CD4-positive, CD25-positive, alpha-beta regulatory T cell (primary cell): ENCODE data around the gene IFI27. TPM values are rescaled to one million over a fixed set of nuclear protein-coding genes. Genes with fewer than 3 reads are reported as not detected.

Experiments used
- ATAC-seq, 2 donors: fragments of 150-1000 bp; cut with Tn5 transposase; one replicate each; pipeline ENCODE4 v1.10.0; 2021; ENCODE audit warnings: low read depth in 2 of 2, moderate number of reproducible peaks in 2 of 2, moderate library complexity in 1 of 2
- DNase-seq, 3 donors: peaks; one replicate each; pipeline versions ENCODE4 v3.0.0 to v3.0.0-alpha.2; 2012 to 2022; ENCODE audit warnings: mixed read lengths in 1 of 3
- H3K27ac ChIP-seq: one replicate; pipeline ENCODE4 v1.7.0; 2013; ENCODE audit warnings: mild to moderate bottlenecking, low read length; ENCODE audit not compliant: insufficient read depth, poor library complexity, severe bottlenecking
- H3K27me3 ChIP-seq: one replicate; pipeline ENCODE4 v1.7.0; 2013; ENCODE audit warnings: low read length; ENCODE audit not compliant: control insufficient read depth, insufficient read depth
- H3K36me3 ChIP-seq: one replicate; pipeline ENCODE4 v1.7.0; 2013; ENCODE audit warnings: mild to moderate bottlenecking, low read length, moderate library complexity; ENCODE audit not compliant: control insufficient read depth, insufficient read depth
- H3K4me1 ChIP-seq: 2 replicates; pipeline ENCODE4 v1.7.0; 2013; ENCODE audit warnings: mild to moderate bottlenecking, low read length; ENCODE audit not compliant: insufficient read depth, control insufficient read depth, poor library complexity, severe bottlenecking
- H3K4me3 ChIP-seq: one replicate; pipeline ENCODE4 v1.7.0; 2013; ENCODE audit warnings: low read depth, mild to moderate bottlenecking, low read length, moderate library complexity
- H3K9me3 ChIP-seq, 2 experiments: 1 replicate in 1 of 2; 2 replicates in 1 of 2; pipeline ENCODE4 v1.7.0; 2013; ENCODE audit warnings: low read length in 2 of 2, mild to moderate bottlenecking in 1 of 2, moderate library complexity in 1 of 2; ENCODE audit not compliant: control insufficient read depth in 2 of 2
- H3K27ac Mint-ChIP-seq, 3 donors: one replicate each; pipeline ENCODE4 v1.8.0; 2020 to 2022; ENCODE audit warnings: mild to moderate bottlenecking in 3 of 3, mixed read lengths in 3 of 3, moderate library complexity in 2 of 3
- H3K27me3 Mint-ChIP-seq: one replicate; pipeline ENCODE4 v1.8.0; 2022; ENCODE audit warnings: mild to moderate bottlenecking, mixed read lengths
- H3K36me3 Mint-ChIP-seq: one replicate; pipeline ENCODE4 v1.8.0; 2020; ENCODE audit warnings: mixed read lengths
- H3K4me1 Mint-ChIP-seq, 4 donors: one replicate each; pipeline ENCODE4 v1.8.0; 2020 to 2022; ENCODE audit warnings: mixed read lengths in 4 of 4, mild to moderate bottlenecking in 1 of 4
- H3K4me3 Mint-ChIP-seq, 4 donors: one replicate each; pipeline ENCODE4 v1.8.0; 2020 to 2022; ENCODE audit warnings: mild to moderate bottlenecking in 4 of 4, mixed read lengths in 4 of 4, moderate library complexity in 3 of 4
- H3K9me3 Mint-ChIP-seq, 7 donors: one replicate each; pipeline ENCODE4 v1.8.0; 2020 to 2022; ENCODE audit warnings: mixed read lengths in 7 of 7, mild to moderate bottlenecking in 3 of 7, moderate library complexity in 2 of 7
- polyA plus RNA-seq, 4 donors: library from polyadenylated mRNA; unstranded; fragments of 300-500 nt; fragmentation: Illumina TruSeq; gene quantifications; one replicate each; pipeline ENCODE4 v1.2.3, GENCODE V29; 2021
- total RNA-seq: library from RNA; stranded (reverse); gene quantifications from one replicate; pipeline ENCODE4 v1.2.3, GENCODE V29; 2022

The IFI27 gene
- total and polyA plus RNA-seq, 5 donors from 2014 or later, result 0.71 to 13.1 (median 2.7) TPM

DNA sequence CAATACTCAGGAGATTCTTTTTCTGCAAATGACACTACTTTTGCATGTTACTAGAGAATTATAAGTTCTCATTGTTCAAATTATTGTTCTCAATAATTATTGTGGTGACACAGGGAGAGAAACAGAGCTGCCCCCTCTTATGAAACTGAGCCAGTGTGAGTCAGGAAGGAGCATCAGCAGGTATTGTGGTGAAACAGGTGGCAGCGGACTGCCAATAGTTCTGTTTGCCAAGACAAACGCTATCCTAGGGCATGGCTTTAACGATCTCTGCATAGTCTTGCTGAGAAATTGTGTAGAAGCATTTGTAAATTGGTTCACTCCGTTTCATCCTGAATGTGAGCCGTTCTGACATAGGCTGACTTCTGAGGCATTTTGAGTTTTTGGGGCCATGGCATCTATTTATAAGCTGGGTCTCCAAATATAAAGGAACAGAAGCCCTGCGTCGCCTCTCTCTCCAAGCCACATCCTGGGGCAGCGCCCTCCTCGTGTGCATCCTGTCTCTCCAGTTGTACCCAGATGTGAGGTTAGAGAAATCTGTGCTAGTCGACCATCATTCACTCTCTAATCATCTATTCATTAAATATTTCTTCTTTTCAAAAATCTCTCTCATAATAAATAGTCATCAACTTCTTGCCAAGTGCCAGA is 47.8 kb downstream of the IFI27 start:
- DNase-seq, result peak in 2 of 3 donors; percentile 37 to 81
- ATAC-seq, result peak; percentile 77 to 78
- peaks cover 8% of the 10 kb centered on the region for H3K4me1 ChIP-seq
- Mint-ChIP-seq H3K4me3 (peak overlapping the region in 1 of 4 donors; percentile 44), H3K27me3 (peaks cover 24% of the 10 kb centered on the region), H3K4me1 (peaks cover 13 to 29% (median 17%) of the 10 kb centered on the region in 4 donors), H3K36me3 (no peaks in the 10 kb centered on the region), H3K9me3 (peaks cover 0 to 2% (median 0%) of the 10 kb centered on the region in 7 donors), H3K27ac (no peak overlapping the region)
- peaks cover 8% of the 10 kb centered on the region for H3K27me3 ChIP-seq
- no peak overlapping the region for H3K27ac ChIP-seq
- no peaks in the 10 kb centered on the region for H3K36me3 ChIP-seq
- H3K9me3 ChIP-seq, result no peaks in the 10 kb centered on the region
- peak overlapping the region; percentile 13 for H3K4me3 ChIP-seq

DNA sequence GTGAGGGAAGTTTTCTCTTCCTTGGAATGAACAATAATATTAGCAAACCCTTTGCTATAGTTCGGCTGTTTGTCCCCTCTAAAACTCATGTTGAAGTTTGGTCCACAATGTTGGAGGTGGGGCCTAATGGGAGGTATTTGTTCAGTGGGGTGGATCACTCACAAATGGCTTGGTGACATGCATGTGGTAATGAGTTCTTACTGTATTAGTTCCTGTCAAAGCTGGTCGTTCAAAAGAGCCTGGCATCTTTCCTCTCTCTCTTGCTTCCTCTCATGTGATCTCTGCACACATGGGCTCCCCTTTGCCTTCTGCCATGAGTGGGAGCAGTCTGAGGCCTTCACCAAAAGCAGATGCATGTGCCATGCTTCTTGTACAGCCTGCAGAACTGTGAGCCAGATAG is 50.5 kb downstream of the IFI27 start:
- Mint-ChIP-seq H3K27me3 (peaks cover 22% of the 10 kb centered on the region), H3K36me3 (no peaks in the 10 kb centered on the region), H3K4me3 (no peak overlapping the region), H3K4me1 (peaks cover 13 to 29% (median 17%) of the 10 kb centered on the region in 4 donors), H3K9me3 (peaks cover 0 to 2% (median 0%) of the 10 kb centered on the region in 7 donors), H3K27ac (peak overlapping the region in 1 of 3 donors; percentile 23)
- Histone ChIP-seq H3K4me3 (no peak overlapping the region), H3K27ac (no peak overlapping the region), H3K36me3 (no peaks in the 10 kb centered on the region), H3K9me3 (no peaks in the 10 kb centered on the region), H3K4me1 (peaks cover 8% of the 10 kb centered on the region), H3K27me3 (peaks cover 8% of the 10 kb centered on the region)
- DNase-seq (no peak), ATAC-seq (no peak)

DNA sequence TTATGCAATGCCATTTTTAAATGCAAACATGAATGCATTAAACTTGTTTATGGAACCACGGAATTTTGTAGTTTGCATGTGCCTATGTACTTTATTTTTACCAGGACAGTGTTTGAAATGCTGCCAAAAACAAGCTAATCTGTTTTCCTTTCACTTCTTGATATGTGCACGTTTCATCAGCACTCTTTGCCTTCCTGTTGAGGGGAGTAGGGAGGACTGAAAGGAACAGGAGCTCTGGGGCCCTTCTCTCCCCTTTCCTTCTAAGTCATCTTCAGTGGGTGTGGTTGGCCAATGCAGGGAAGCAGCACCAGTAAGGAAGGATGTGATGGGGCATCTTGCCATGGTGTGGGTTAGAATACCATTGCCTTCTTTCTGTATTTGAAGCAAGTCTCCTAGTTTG is 51.4 kb downstream of the IFI27 start:
- Mint-ChIP-seq H3K27me3 (peaks cover 19% of the 10 kb centered on the region), H3K27ac (no peak overlapping the region), H3K4me1 (peaks cover 13 to 29% (median 17%) of the 10 kb centered on the region in 4 donors), H3K4me3 (no peak overlapping the region), H3K9me3 (peaks cover 0 to 2% (median 0%) of the 10 kb centered on the region in 7 donors), H3K36me3 (no peaks in the 10 kb centered on the region)
- no peak for ATAC-seq
- no peaks in the 10 kb centered on the region for H3K36me3 ChIP-seq
- H3K4me1 ChIP-seq, result peaks cover 8% of the 10 kb centered on the region
- no peak overlapping the region for H3K4me3 ChIP-seq
- H3K27me3 ChIP-seq, result peaks cover 3% of the 10 kb centered on the region
- DNase-seq, result no peak
- H3K27ac ChIP-seq, result no peak overlapping the region
- no peaks in the 10 kb centered on the region for H3K9me3 ChIP-seq

DNA sequence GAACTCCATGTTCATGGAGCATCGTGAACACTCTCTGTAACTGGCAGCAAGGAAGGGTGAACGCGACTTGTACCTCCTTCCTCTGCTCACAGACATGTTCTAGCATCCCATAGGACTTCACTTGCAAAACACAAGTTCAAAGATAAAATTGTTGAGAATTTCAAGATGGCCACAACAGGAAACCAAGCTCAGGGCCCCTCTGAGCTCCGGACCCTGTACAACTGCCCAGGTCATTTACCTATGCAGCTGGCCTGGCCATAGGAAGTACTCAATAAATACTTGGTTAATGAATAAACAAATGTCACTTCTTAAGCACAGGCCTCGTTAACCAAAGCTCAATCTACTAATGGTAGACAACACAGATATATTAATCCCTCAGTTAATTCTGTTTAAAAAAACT is 51.9 kb downstream of the IFI27 start:
- Histone ChIP-seq H3K27ac (no peak overlapping the region), H3K4me3 (no peak overlapping the region), H3K27me3 (peaks cover 2% of the 10 kb centered on the region), H3K9me3 (no peaks in the 10 kb centered on the region), H3K36me3 (no peaks in the 10 kb centered on the region), H3K4me1 (peaks cover 8% of the 10 kb centered on the region)
- Mint-ChIP-seq H3K4me3 (no peak overlapping the region), H3K4me1 (peaks cover 13 to 29% (median 16%) of the 10 kb centered on the region in 4 donors), H3K36me3 (no peaks in the 10 kb centered on the region), H3K27me3 (peaks cover 19% of the 10 kb centered on the region), H3K9me3 (peaks cover 0 to 2% (median 0%) of the 10 kb centered on the region in 7 donors), H3K27ac (no peak overlapping the region)
- no peak for ATAC-seq
- no peak for DNase-seq

DNA sequence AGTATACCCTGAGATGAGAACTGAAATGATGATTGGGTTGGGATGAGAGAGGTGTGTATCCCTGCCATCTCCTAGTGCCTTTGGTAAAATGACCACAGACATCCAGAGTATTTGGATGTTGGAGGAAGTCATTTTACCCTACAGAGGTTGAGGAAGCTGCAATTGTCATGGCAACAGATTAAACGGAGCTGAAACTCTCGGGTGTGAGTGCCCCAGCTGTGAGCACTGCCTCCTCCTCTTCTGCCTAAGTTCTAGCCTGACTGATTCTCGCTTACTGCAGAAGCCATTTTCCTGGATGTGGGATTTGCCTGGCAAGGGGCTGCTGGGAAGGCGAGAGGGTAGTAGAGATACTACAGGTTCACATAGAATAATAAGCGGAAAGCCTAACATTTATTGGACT is 53.3 kb downstream of the IFI27 start:
- no peak for DNase-seq
- Histone ChIP-seq H3K4me1 (peaks cover under 1% of the 10 kb centered on the region), H3K9me3 (no peaks in the 10 kb centered on the region), H3K27me3 (no peaks in the 10 kb centered on the region), H3K36me3 (no peaks in the 10 kb centered on the region), H3K4me3 (no peak overlapping the region), H3K27ac (no peak overlapping the region)
- Mint-ChIP-seq H3K36me3 (no peaks in the 10 kb centered on the region), H3K9me3 (no peaks in the 10 kb centered on the region), H3K4me1 (peaks cover 4 to 16% (median 9%) of the 10 kb centered on the region in 4 donors), H3K27ac (peak overlapping the region in 1 of 3 donors; percentile 23), H3K27me3 (peaks cover 19% of the 10 kb centered on the region), H3K4me3 (no peak overlapping the region)
- ATAC-seq, result no peak

DNA sequence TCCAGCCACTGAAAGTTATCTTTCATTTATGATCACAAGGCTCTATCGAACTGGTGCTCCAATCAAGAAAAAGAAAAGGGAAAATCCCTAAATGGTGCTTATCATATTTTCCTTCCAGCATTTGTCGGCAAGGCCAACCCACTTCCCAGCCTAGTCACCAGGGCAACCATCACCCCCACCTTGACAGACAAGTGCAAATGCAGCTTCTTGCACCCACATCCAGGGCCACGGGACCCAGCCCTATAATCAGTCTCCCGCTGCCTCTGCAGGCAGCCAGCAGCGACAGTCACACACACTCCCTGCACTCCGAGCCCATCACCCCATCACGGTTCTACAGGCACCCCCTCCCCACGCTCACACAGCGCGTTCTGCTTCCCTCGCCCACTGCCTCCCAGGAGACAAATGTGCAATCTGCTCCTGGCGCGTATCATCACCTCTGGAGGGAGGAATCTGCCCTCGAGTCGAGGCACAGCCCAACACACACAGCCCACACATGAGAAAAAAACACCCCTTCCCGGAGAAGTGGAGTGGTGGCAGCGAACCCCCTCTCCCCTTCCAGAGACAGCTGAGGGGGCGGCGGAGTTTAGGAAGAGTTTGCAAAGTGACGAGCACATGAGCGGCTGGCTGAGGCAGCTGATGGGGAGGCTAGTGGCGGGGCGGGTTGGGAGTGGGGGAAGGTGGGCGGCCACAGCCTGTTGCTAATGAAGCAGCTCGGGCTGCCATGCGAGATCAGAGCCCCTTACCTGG is 54.3 kb downstream of the IFI27 start:
- peaks cover 0 to 16% (median 9%) of the 10 kb centered on the region in 4 donors for H3K4me1 Mint-ChIP-seq
- no peak for ATAC-seq
- H3K27me3 ChIP-seq, result peaks cover under 1% of the 10 kb centered on the region
- DNase-seq, result no peak
- H3K36me3 Mint-ChIP-seq, result no peaks in the 10 kb centered on the region
- H3K9me3 ChIP-seq, result no peaks in the 10 kb centered on the region
- H3K27ac ChIP-seq, result no peak overlapping the region
- H3K4me3 ChIP-seq, result no peak overlapping the region
- no peaks in the 10 kb centered on the region for H3K4me1 ChIP-seq
- H3K9me3 Mint-ChIP-seq, result no peaks in the 10 kb centered on the region
- H3K27me3 Mint-ChIP-seq, result peaks cover 25% of the 10 kb centered on the region
- no peaks in the 10 kb centered on the region for H3K36me3 ChIP-seq
- H3K27ac Mint-ChIP-seq, result no peak overlapping the region
- H3K4me3 Mint-ChIP-seq, result no peak overlapping the region

DNA sequence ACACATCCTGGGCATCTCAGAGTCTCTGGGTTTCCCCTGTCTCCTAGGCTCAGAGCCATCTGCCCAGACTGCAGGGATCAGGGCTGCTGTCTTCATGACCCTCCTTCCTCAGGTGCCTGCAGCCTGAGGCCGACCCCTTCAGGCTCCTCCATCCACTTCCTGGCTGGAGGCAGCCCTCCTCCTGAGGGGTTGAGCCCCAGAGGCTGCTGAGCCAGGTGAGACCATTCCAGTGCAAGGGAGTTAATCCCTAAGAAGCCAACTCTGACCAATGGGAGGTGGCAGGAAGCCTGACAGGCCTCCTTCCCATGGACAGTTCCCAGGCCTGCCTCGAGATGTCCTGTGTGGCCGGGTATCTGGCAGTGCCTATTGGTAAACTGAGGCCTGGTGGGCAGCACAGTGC is 55.2 kb downstream of the IFI27 start:
- Histone ChIP-seq H3K36me3 (no peaks in the 10 kb centered on the region), H3K4me1 (no peaks in the 10 kb centered on the region), H3K9me3 (no peaks in the 10 kb centered on the region), H3K4me3 (no peak overlapping the region), H3K27ac (no peak overlapping the region), H3K27me3 (peaks cover 4% of the 10 kb centered on the region)
- Mint-ChIP-seq H3K27me3 (peaks cover 29% of the 10 kb centered on the region), H3K9me3 (no peaks in the 10 kb centered on the region), H3K4me1 (peaks cover 0 to 16% (median 6%) of the 10 kb centered on the region in 4 donors), H3K27ac (no peak overlapping the region), H3K4me3 (no peak overlapping the region), H3K36me3 (no peaks in the 10 kb centered on the region)
- DNase-seq, result no peak
- no peak for ATAC-seq
